ENCODE data around the gene MAML3.

MAML3 gene

GRCh38 chr4:139854668-139855403 is 299.1 kb downstream of the MAML3 start:
- no peak overlapping the region for H3K27ac ChIP-seq (ENCODE audit: low read depth, low read length, poor library complexity, severe bottlenecking)

GRCh38 chr4:139853309-139853708 is 300.7 kb downstream of the MAML3 start:
- no peak overlapping the region for H2AFZ ChIP-seq (ENCODE audit: low read length)
- no peak overlapping the region for H3K9ac ChIP-seq (ENCODE audit: low read length)
- no peak overlapping the region for H3K4me3 ChIP-seq (ENCODE audit: low read depth, low read length, poor library complexity, severe bottlenecking)
- H4K20me1 ChIP-seq (ENCODE audit: insufficient read depth, low read length), result no peaks in the 10 kb centered on the region
- no peaks in the 10 kb centered on the region for H3K9me3 ChIP-seq (ENCODE audit: low read length)
- H3K4me2 ChIP-seq (ENCODE audit: low read length), result no peak overlapping the region
- TF ChIP-seq CTCF (IDR thresholded peaks at IDR 0.05; ENCODE audit: low read length) (no peak), EZH2 (IDR thresholded peaks at IDR 0.05; ENCODE audit: borderline replicate concordance, low read length) (no peak)
- H3K27ac ChIP-seq (ENCODE audit: low read depth, low read length, poor library complexity, severe bottlenecking), result no peak overlapping the region
- H3K27me3 ChIP-seq (ENCODE audit: insufficient read depth, low read length), result no peaks in the 10 kb centered on the region
- H3K79me2 ChIP-seq (ENCODE audit: insufficient read depth, low read length), result no peaks in the 10 kb centered on the region
- H3K9me2 ChIP-seq (ENCODE audit: low read depth, low read length), result no peaks in the 10 kb centered on the region
- H3F3A ChIP-seq (ENCODE audit: insufficient read depth, low read length), result no peaks in the 10 kb centered on the region
- H3K4me1 ChIP-seq (ENCODE audit: insufficient read depth, low read length, severe bottlenecking), result peaks cover 6% of the 10 kb centered on the region
- H3K36me3 ChIP-seq (ENCODE audit: insufficient read depth, low read length), result no peaks in the 10 kb centered on the region

More at GRCh38 chr4:139854668-139855403, 299.1 kb downstream of the MAML3 start:
- H3K9ac ChIP-seq (ENCODE audit: low read length), result no peak overlapping the region
- peaks cover 6% of the 10 kb centered on the region for H3K4me1 ChIP-seq (ENCODE audit: insufficient read depth, low read length, severe bottlenecking)
- no peaks in the 10 kb centered on the region for H3K27me3 ChIP-seq (ENCODE audit: insufficient read depth, low read length)
- no peaks in the 10 kb centered on the region for H3F3A ChIP-seq (ENCODE audit: insufficient read depth, low read length)
- no peaks in the 10 kb centered on the region for H3K9me2 ChIP-seq (ENCODE audit: low read depth, low read length)
- H4K20me1 ChIP-seq (ENCODE audit: insufficient read depth, low read length), result no peaks in the 10 kb centered on the region
- no peak overlapping the region for H3K4me2 ChIP-seq (ENCODE audit: low read length)
- no peak overlapping the region for H3K4me3 ChIP-seq (ENCODE audit: low read depth, low read length, poor library complexity, severe bottlenecking)
- no peaks in the 10 kb centered on the region for H3K36me3 ChIP-seq (ENCODE audit: insufficient read depth, low read length)
- H3K9me3 ChIP-seq (ENCODE audit: low read length), result no peaks in the 10 kb centered on the region
- H2AFZ ChIP-seq (ENCODE audit: low read length), result no peak overlapping the region
- TF ChIP-seq EZH2 (IDR thresholded peaks at IDR 0.05; ENCODE audit: borderline replicate concordance, low read length) (no peak), CTCF (IDR thresholded peaks at IDR 0.05; ENCODE audit: low read length) (no peak)
- no peaks in the 10 kb centered on the region for H3K79me2 ChIP-seq (ENCODE audit: insufficient read depth, low read length)

- Histone ChIP-seq H3K4me1 (ENCODE audit: insufficient read depth, low read length, severe bottlenecking) (peaks cover 6% of the 10 kb centered on the region), H2AFZ (ENCODE audit: low read length) (no peak overlapping the region), H3K9ac (ENCODE audit: low read length) (no peak overlapping the region), H3F3A (ENCODE audit: insufficient read depth, low read length) (no peaks in the 10 kb centered on the region), H3K9me2 (ENCODE audit: low read depth, low read length) (no peaks in the 10 kb centered on the region), H3K4me2 (ENCODE audit: low read length) (no peak overlapping the region), H3K79me2 (ENCODE audit: insufficient read depth, low read length) (no peaks in the 10 kb centered on the region), H3K27ac (ENCODE audit: low read depth, low read length, poor library complexity, severe bottlenecking) (no peak overlapping the region), H3K9me3 (ENCODE audit: low read length) (no peaks in the 10 kb centered on the region), H3K36me3 (ENCODE audit: insufficient read depth, low read length) (no peaks in the 10 kb centered on the region), H3K4me3 (ENCODE audit: low read depth, low read length, poor library complexity, severe bottlenecking) (no peak overlapping the region), H4K20me1 (ENCODE audit: insufficient read depth, low read length) (no peaks in the 10 kb centered on the region), H3K27me3 (ENCODE audit: insufficient read depth, low read length) (no peaks in the 10 kb centered on the region)
- TF ChIP-seq EZH2 (IDR thresholded peaks at IDR 0.05; ENCODE audit: borderline replicate concordance, low read length) (no peak), CTCF (IDR thresholded peaks at IDR 0.05; ENCODE audit: low read length) (no peak)
Measured at GRCh38 chr4:139852612-139853269, 301.2 kb downstream of the MAML3 start.
